Keratinocyte (primary cell): Measurements from ENCODE around the gene CCDC102A. TPM values are rescaled to one million over a fixed set of nuclear protein-coding genes. Genes with fewer than 3 reads are reported as not detected.

Source experiments
- DNase-seq: peaks from one replicate; pipeline ENCODE4 v3.0.0-alpha.2; 2011; ENCODE audit warnings: low read depth, missing footprints, low spot score
- FAIRE-seq: peaks from 2 replicates; lab custom pipeline; 2011; peaks lifted over from hg19 to GRCh38; lab: Jason Lieb, UNC
- H2AFZ ChIP-seq: 2 replicates; pipeline ENCODE4 v1.6.0; 2012; ENCODE audit warnings: low read length, control low read depth, inconsistent platforms; ENCODE audit not compliant: control insufficient read depth
- H3K27ac ChIP-seq: 2 replicates; pipeline ENCODE4 v1.5.1; 2011; ENCODE audit warnings: low read length; ENCODE audit not compliant: control insufficient read depth, insufficient read depth
- H3K27me3 ChIP-seq: 3 replicates; pipeline ENCODE4 v1.6.0; 2011; ENCODE audit warnings: low read length; ENCODE audit not compliant: control insufficient read depth, insufficient read depth; ENCODE audit errors: extremely low read depth
- H3K36me3 ChIP-seq, 2 experiments: 2 replicates in 1 of 2; 3 replicates in 1 of 2; pipeline ENCODE4 v1.5.1; 2011; ENCODE audit warnings: low read length in 2 of 2, mild to moderate bottlenecking in 1 of 2; ENCODE audit not compliant: control insufficient read depth in 2 of 2, insufficient read depth in 2 of 2; ENCODE audit errors: extremely low read depth in 1 of 2
- H3K4me1 ChIP-seq: 3 replicates; pipeline ENCODE4 v1.5.1; 2011; ENCODE audit warnings: low read length; ENCODE audit not compliant: control insufficient read depth, insufficient read depth; ENCODE audit errors: extremely low read depth
- H3K4me2 ChIP-seq: 3 replicates; pipeline ENCODE4 v1.6.0; 2011; ENCODE audit warnings: low read depth, low read length; ENCODE audit not compliant: control insufficient read depth, insufficient read depth; ENCODE audit errors: extremely low read depth
- H3K4me3 ChIP-seq, 3 experiments: fragments of 200-600 bp in 1 of 3; sonication (generic) in 1 of 3; 2 replicates in 2 of 3; 3 replicates in 1 of 3; pipeline ENCODE4 v1.5.1; 2011 to 2016; ENCODE audit warnings: low read length in 3 of 3, mild to moderate bottlenecking in 3 of 3, control low read depth in 2 of 3, inconsistent platforms in 1 of 3, low read depth in 1 of 3, mixed read lengths in 1 of 3, mixed run types in 1 of 3, moderate library complexity in 1 of 3; ENCODE audit not compliant: control insufficient read depth in 2 of 3, insufficient read depth in 2 of 3; ENCODE audit errors: extremely low read depth in 1 of 3
- H3K79me2 ChIP-seq: 2 replicates; pipeline ENCODE4 v1.6.0; 2012; ENCODE audit warnings: low read length; ENCODE audit not compliant: control insufficient read depth, insufficient read depth
- H3K9ac ChIP-seq: 3 replicates; pipeline ENCODE4 v1.6.0; 2011; ENCODE audit warnings: low read length; ENCODE audit not compliant: control insufficient read depth, insufficient read depth; ENCODE audit errors: extremely low read depth
- H3K9me1 ChIP-seq: 3 replicates; pipeline ENCODE4 v1.6.0; 2011; ENCODE audit warnings: low read length; ENCODE audit not compliant: control insufficient read depth, insufficient read depth; ENCODE audit errors: extremely low read depth
- H3K9me3 ChIP-seq: 2 replicates; pipeline ENCODE4 v1.5.1; 2012; ENCODE audit warnings: low read depth, low read length; ENCODE audit not compliant: control insufficient read depth
- H4K20me1 ChIP-seq: 3 replicates; pipeline ENCODE4 v1.6.0; 2011; ENCODE audit warnings: low read length; ENCODE audit not compliant: control insufficient read depth, insufficient read depth; ENCODE audit errors: extremely low read depth
- EZH2 ChIP-seq: IDR thresholded peaks from one replicate; pipeline ENCODE4 v1.6.1; 2012; ENCODE audit warnings: inconsistent platforms, mild to moderate bottlenecking, low read length, moderate library complexity
- dilution Hi-C: fragments of 300-500 bp; cut with MboI; formaldehyde crosslinking; loops from one replicate; pipeline ENCODE4 v1.7.0; 2020; ENCODE audit warnings: low sequenced_read_pairs; ENCODE audit not compliant: extremely low pct_ligation_motif_present
- polyA plus RNA-seq, 5 experiments: library from polyadenylated mRNA; depleted of rRNA in 3 of 5; stranded (reverse) in 3 of 5; stranded (forward) in 1 of 5; unstranded in 1 of 5; fragments of >200 nt; gene quantifications; 1 replicate in 1 of 5; 2 replicates in 3 of 5; 3 replicates in 1 of 5; pipeline versions ENCODE4 v1.2.1 to v1.2.3, GENCODE V29; 2011 to 2012; ENCODE audit warnings: missing spikeins in 2 of 5, low read depth in 1 of 5, low replicate concordance in 1 of 5
- TF ChIP-seq, protein P1 (sequence below), 3 experiments: IDR thresholded peaks in 1 of 3; conservative IDR thresholded peaks in 1 of 3; optimal IDR thresholded peaks in 1 of 3; 2 replicates in 2 of 3; 3 replicates in 1 of 3; pipeline versions ENCODE3 to v1.5.1; 2011; ENCODE audit warnings: low read length in 3 of 3, mild to moderate bottlenecking in 3 of 3, moderate library complexity in 2 of 3, control low read depth in 1 of 3, inconsistent platforms in 1 of 3; ENCODE audit not compliant: insufficient read depth in 2 of 3; ENCODE audit errors: extremely low read depth in 1 of 3

The CCDC102A gene
- polyA plus RNA-seq, 1 donor (not counting 4 experiments of a cell fraction or from before 2014, with no cell fraction given), result 2.2 TPM

DNA sequence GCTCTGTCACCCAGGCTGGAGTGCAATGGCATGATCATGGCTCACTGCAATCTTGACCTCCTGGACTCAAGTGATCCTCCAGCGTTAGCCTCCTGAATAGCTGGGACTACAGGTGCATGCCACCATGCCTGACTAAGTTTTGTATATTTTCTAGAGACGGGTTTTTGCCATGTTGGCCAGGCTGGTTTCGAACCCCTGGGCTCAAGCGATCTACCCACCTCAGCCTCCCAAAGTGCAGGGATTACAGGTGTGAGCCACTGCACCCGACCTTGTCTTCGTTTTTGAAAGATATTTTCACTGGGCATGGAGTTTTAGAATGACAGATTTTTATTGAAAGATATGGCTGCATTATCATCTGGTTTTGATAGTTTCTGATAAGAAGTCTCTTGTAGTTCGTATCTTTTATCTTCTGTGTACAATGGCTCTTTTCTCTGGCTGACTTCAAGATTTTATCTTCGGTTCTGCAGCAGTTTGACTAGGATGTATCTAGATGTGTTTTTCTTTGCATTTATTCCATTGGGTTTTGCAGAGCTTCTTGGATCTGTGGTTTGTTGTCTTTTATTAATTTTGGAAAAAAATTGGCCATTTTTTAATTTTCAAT, 20.7 kb upstream of the CCDC102A start:
- no peaks in the 10 kb centered on the region for H4K20me1 ChIP-seq
- no peaks in the 10 kb centered on the region for H3K27me3 ChIP-seq
- H3K4me3 ChIP-seq, result no peak overlapping the region
- DNase-seq, result no peak
- H3K9me1 ChIP-seq, result no peaks in the 10 kb centered on the region
- FAIRE-seq, result no peak
- peaks cover 3% of the 10 kb centered on the region for H3K9me3 ChIP-seq
- no peak overlapping the region for H2AFZ ChIP-seq
- no peak overlapping the region for H3K9ac ChIP-seq
- no peaks in the 10 kb centered on the region for H3K36me3 ChIP-seq
- dilution Hi-C loops, result no loop called here
- H3K79me2 ChIP-seq, result no peaks in the 10 kb centered on the region
- no peaks in the 10 kb centered on the region for H3K4me1 ChIP-seq
- TF ChIP-seq, protein P1, sequence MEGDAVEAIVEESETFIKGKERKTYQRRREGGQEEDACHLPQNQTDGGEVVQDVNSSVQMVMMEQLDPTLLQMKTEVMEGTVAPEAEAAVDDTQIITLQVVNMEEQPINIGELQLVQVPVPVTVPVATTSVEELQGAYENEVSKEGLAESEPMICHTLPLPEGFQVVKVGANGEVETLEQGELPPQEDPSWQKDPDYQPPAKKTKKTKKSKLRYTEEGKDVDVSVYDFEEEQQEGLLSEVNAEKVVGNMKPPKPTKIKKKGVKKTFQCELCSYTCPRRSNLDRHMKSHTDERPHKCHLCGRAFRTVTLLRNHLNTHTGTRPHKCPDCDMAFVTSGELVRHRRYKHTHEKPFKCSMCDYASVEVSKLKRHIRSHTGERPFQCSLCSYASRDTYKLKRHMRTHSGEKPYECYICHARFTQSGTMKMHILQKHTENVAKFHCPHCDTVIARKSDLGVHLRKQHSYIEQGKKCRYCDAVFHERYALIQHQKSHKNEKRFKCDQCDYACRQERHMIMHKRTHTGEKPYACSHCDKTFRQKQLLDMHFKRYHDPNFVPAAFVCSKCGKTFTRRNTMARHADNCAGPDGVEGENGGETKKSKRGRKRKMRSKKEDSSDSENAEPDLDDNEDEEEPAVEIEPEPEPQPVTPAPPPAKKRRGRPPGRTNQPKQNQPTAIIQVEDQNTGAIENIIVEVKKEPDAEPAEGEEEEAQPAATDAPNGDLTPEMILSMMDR (optimal IDR thresholded peaks at IDR 0.05 in 1 of 3, IDR thresholded peaks at IDR 0.05 in 1 of 3, conservative IDR thresholded peaks at IDR 0.05 in 1 of 3; ENCODE audit: extremely low read depth in 1 of 3, insufficient read depth in 2 of 3, low read length in 3 of 3), result no peak
- no peak for TF ChIP-seq EZH2
- H3K4me2 ChIP-seq, result no peak overlapping the region
- H3K27ac ChIP-seq, result no peak overlapping the region

DNA sequence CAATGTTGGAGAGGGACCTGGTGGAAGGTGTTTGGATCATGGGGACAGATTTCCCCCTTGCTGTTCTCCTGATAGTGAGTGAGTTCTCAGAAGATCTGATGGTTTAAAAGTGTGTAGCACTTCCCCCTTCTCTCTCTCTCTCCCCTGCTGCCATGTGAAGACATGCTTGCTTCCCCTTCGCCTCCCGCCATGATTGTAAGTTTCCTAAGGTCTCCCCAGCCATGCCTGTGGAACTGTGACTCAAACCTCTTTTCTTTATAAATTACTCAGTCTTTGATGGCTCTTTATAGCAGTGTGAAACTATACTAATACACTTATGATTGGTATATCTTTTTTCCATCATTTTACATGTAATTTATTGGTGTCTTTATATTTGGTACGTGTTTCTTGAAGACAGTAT, 19.5 kb upstream of the CCDC102A start:
- DNase-seq (no peak), FAIRE-seq (no peak)
- Histone ChIP-seq H3K4me1 (no peaks in the 10 kb centered on the region), H4K20me1 (no peaks in the 10 kb centered on the region), H3K36me3 (no peaks in the 10 kb centered on the region), H3K9ac (no peak overlapping the region), H3K79me2 (no peaks in the 10 kb centered on the region), H3K9me1 (no peaks in the 10 kb centered on the region), H3K4me3 (no peak overlapping the region), H2AFZ (no peak overlapping the region), H3K27ac (no peak overlapping the region), H3K9me3 (no peaks in the 10 kb centered on the region), H3K27me3 (no peaks in the 10 kb centered on the region), H3K4me2 (no peak overlapping the region)
- dilution Hi-C loops, result no loop called here
- TF ChIP-seq EZH2, result no peak
- TF ChIP-seq, protein P1 (optimal IDR thresholded peaks at IDR 0.05 in 1 of 3, IDR thresholded peaks at IDR 0.05 in 1 of 3, conservative IDR thresholded peaks at IDR 0.05 in 1 of 3; ENCODE audit: extremely low read depth in 1 of 3, insufficient read depth in 2 of 3, low read length in 3 of 3), result no peak
